Chondrocyte (in vitro differentiated cells): ENCODE results near the gene CDCA5. TPM values are rescaled to one million over a fixed set of nuclear protein-coding genes. Genes with fewer than 3 reads are reported as not detected.

Experiments used
- DNase-seq: peaks from one replicate; pipeline ENCODE4 v3.0.0; 2021; ENCODE audit warnings: mixed read lengths, low spot score
- H3K27ac Mint-ChIP-seq: one replicate; pipeline ENCODE4 v1.8.0; 2021; ENCODE audit warnings: mild to moderate bottlenecking, moderate library complexity, mixed read lengths; ENCODE audit not compliant: unreplicated experiment
- H3K27me3 Mint-ChIP-seq: 2 replicates; pipeline ENCODE4 v1.8.0; 2021; ENCODE audit warnings: low read depth, mixed read lengths
- H3K36me3 Mint-ChIP-seq: 2 replicates; pipeline ENCODE4 v1.8.0; 2021; ENCODE audit warnings: low read depth, mixed read lengths
- H3K4me1 Mint-ChIP-seq: 2 replicates; pipeline ENCODE4 v1.8.0; 2021; ENCODE audit warnings: low read depth, mild to moderate bottlenecking, mixed read lengths
- H3K4me3 Mint-ChIP-seq: one replicate; pipeline ENCODE4 v1.8.0; 2021; ENCODE audit warnings: mild to moderate bottlenecking, moderate library complexity, mixed read lengths; ENCODE audit not compliant: unreplicated experiment
- H3K9me3 Mint-ChIP-seq: 2 replicates; pipeline ENCODE4 v1.8.0; 2021; ENCODE audit warnings: low read depth, mixed read lengths
- CTCF ChIP-seq: fragments of 200-600 bp; sonication (generic); IDR thresholded peaks from 2 replicates; pipeline ENCODE4 v1.5.0; 2021; ENCODE audit warnings: antibody characterized with exemption, mild to moderate bottlenecking, moderate library complexity
- total RNA-seq: library from RNA; stranded (reverse); gene quantifications from 3 replicates; pipeline ENCODE4 v1.2.1, GENCODE V29; 2021

The CDCA5 gene
- total RNA-seq, 1 donor from 2014 or later: 5.5 TPM

DNA sequence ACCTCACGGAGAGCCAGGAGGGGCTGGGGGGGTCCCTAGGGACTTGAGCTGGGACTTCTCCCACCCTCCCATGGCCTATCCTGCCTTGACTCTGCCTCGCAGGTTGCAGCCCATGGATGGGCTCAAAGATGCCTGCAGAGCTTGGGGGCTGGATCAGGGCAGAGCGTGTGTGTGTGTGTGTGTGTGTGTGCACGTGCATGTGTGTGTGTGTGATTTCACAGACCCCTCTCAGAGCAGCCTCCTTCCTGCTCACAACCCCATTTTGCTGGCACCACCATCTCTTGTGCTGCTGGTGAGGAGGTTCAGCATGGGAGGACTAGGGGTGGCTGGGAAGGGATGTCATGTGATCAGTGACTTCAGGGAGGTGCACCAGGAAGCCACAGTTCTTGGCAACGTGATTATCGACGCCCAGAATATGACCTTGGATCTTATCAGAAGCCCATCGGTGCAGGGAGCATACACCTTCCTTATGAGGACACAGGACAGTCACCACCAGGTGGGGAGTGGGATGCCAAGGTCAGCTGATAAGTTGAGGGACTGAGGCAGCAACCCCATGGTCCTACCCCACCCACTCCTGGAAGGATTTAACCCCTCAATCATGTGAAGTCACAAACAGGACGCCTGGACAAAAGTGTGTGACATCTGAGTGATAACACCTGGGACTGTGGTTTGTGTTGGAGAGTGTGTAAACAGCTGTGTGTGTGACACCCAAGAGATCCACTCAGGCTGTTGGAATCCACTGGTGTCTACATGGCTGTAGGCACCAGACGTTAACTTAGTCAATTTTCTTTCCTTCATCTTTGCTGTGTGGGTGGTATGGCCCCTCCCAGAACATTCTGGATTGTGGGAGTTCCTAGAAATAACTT, 23.6 kb downstream of the CDCA5 start:
- no peak for TF ChIP-seq CTCF
- H3K36me3 Mint-ChIP-seq: no peaks in the 10 kb centered on the region
- H3K4me1 Mint-ChIP-seq: no peaks in the 10 kb centered on the region
- no peaks in the 10 kb centered on the region for H3K27me3 Mint-ChIP-seq
- no peak for DNase-seq
- H3K9me3 Mint-ChIP-seq: no peaks in the 10 kb centered on the region
- no peak overlapping the region for H3K4me3 Mint-ChIP-seq
- no peak overlapping the region for H3K27ac Mint-ChIP-seq

- no peaks in the 10 kb centered on the region for H3K36me3 Mint-ChIP-seq
- no peaks in the 10 kb centered on the region for H3K4me1 Mint-ChIP-seq
- H3K27ac Mint-ChIP-seq: no peak overlapping the region
- DNase-seq: no peak
- H3K9me3 Mint-ChIP-seq: no peaks in the 10 kb centered on the region
- H3K27me3 Mint-ChIP-seq: no peaks in the 10 kb centered on the region
- no peak overlapping the region for H3K4me3 Mint-ChIP-seq
- no peak for TF ChIP-seq CTCF
Measured at GRCh38 chr11:65059523-65059922, 24.3 kb downstream of the CDCA5 start.

- H3K9me3 Mint-ChIP-seq: no peaks in the 10 kb centered on the region
- no peak within 1 kb of the TSS for H3K4me3 Mint-ChIP-seq
- no peak within 1 kb of the TSS for H3K27ac Mint-ChIP-seq
- DNase-seq: no peak
- no peak for TF ChIP-seq CTCF
- no peaks in the 10 kb centered on the region for H3K4me1 Mint-ChIP-seq
- H3K27me3 Mint-ChIP-seq: peaks cover 8% of the 10 kb centered on the region
- no peaks in the 10 kb centered on the region for H3K36me3 Mint-ChIP-seq
Measured at GRCh38 chr11:65058419-65059054, 25.3 kb downstream of the CDCA5 start, which contains the start of gene NAALADL1. Gene NAALADL1 (minus strand): TSS chr11:65058553. CDS start chr11:65058521, 32 bp downstream.

GRCh38 chr11:65058012-65058411, 25.8 kb downstream of the CDCA5 start:
- DNase-seq: no peak
- no peaks in the 10 kb centered on the region for H3K36me3 Mint-ChIP-seq
- H3K4me1 Mint-ChIP-seq: no peaks in the 10 kb centered on the region
- peaks cover 12% of the 10 kb centered on the region for H3K27me3 Mint-ChIP-seq
- H3K9me3 Mint-ChIP-seq: no peaks in the 10 kb centered on the region
- no peak overlapping the region for H3K27ac Mint-ChIP-seq
- H3K4me3 Mint-ChIP-seq: no peak overlapping the region
- no peak for TF ChIP-seq CTCF

GRCh38 chr11:65057526-65057925, 26.3 kb downstream of the CDCA5 start:
- no peak for TF ChIP-seq CTCF
- H3K9me3 Mint-ChIP-seq: no peaks in the 10 kb centered on the region
- H3K36me3 Mint-ChIP-seq: no peaks in the 10 kb centered on the region

More at GRCh38 chr11:65057526-65057925, 26.3 kb downstream of the CDCA5 start:
- no peak overlapping the region for H3K27ac Mint-ChIP-seq
- no peak overlapping the region for H3K4me3 Mint-ChIP-seq
- H3K4me1 Mint-ChIP-seq: no peaks in the 10 kb centered on the region
- DNase-seq: no peak
- peaks cover 12% of the 10 kb centered on the region for H3K27me3 Mint-ChIP-seq
